SK-N-SH (cell line): Measurements from ENCODE around the gene ISL2. TPM values are rescaled to one million over a fixed set of nuclear protein-coding genes. Genes with fewer than 3 reads are reported as not detected.

Source experiments
- CTCF ChIA-PET: fragments of 300-600, 350-600 bp; formaldehyde crosslinking; extraction: SDS; loops from one replicate; lab custom pipeline; 2021; lab: Yijun Ruan, JAX
- POLR2A ChIA-PET: fragments of 350-600 bp; sonication (Branson Sonifier 250); formaldehyde crosslinking; extraction: SDS; loops from one replicate; lab custom pipeline; 2020; ENCODE audit warnings: antibody characterized with exemption, inconsistent platforms; lab: Yijun Ruan, JAX
- DNase-seq: peaks from one replicate; pipeline ENCODE4 v3.0.0; 2012
- H2AFZ ChIP-seq: fragments of 200-600 bp; sonication (generic); 2 replicates; pipeline ENCODE4 v1.8.1; 2016; ENCODE audit warnings: antibody characterized with exemption, mild to moderate bottlenecking, low read depth
- H3F3A ChIP-seq: fragments of 200-600 bp; sonication (generic); replicated peaks from 2 replicates; pipeline ENCODE3; 2016; ENCODE audit warnings: antibody characterized with exemption, mild to moderate bottlenecking; ENCODE audit not compliant: insufficient read depth
- H3K27ac ChIP-seq, 2 experiments: fragments of 200-500 bp in 1 of 2; fragments of 200-600 bp in 1 of 2; sonication (Bioruptor generic) in 1 of 2; sonication (generic), shearing (Covaris generic) in 1 of 2; 2 replicates each; pipeline versions ENCODE4 v1.5.1 to v1.6.1; 2014 to 2016; ENCODE audit warnings: low read depth in 2 of 2, inconsistent platforms in 1 of 2, low read length in 1 of 2, mild to moderate bottlenecking in 1 of 2, mixed read lengths in 1 of 2
- H3K27me3 ChIP-seq: fragments of 200-600 bp; sonication (generic), shearing (Covaris generic); 2 replicates; pipeline ENCODE4 v1.6.1; 2016; ENCODE audit warnings: mixed run types; ENCODE audit not compliant: insufficient read depth
- H3K36me3 ChIP-seq, 2 experiments: fragments of 200-500 bp in 1 of 2; fragments of 200-600 bp in 1 of 2; sonication (Bioruptor generic) in 1 of 2; sonication (generic) in 1 of 2; replicated peaks in 1 of 2; 2 replicates each; pipeline versions ENCODE3 to v1.5.1; 2014 to 2016; ENCODE audit warnings: low read length in 1 of 2, mild to moderate bottlenecking in 1 of 2; ENCODE audit not compliant: insufficient read depth in 2 of 2, control insufficient read depth in 1 of 2
- H3K4me1 ChIP-seq, 2 experiments: fragments of 200-500 bp in 1 of 2; fragments of 200-600 bp in 1 of 2; sonication (Bioruptor generic) in 1 of 2; sonication (generic), shearing (Covaris generic) in 1 of 2; 2 replicates each; pipeline versions ENCODE4 v1.5.1 to v1.6.1; 2014 to 2016; ENCODE audit warnings: low read depth in 1 of 2, low read length in 1 of 2, mixed run types in 1 of 2; ENCODE audit not compliant: insufficient read depth in 2 of 2, control insufficient read depth in 1 of 2
- H3K4me2 ChIP-seq: fragments of 200-600 bp; sonication (generic), shearing (Covaris generic); 2 replicates; pipeline ENCODE4 v1.6.1; 2017; ENCODE audit warnings: mixed run types
- H3K4me3 ChIP-seq, 2 experiments: fragments of 200-500 bp in 1 of 2; fragments of 200-600 bp in 1 of 2; sonication (Bioruptor generic) in 1 of 2; sonication (generic), shearing (Covaris generic) in 1 of 2; 2 replicates each; pipeline versions ENCODE4 v1.5.1 to v1.8.1; 2014 to 2016; ENCODE audit warnings: low read depth in 2 of 2, inconsistent platforms in 1 of 2, low read length in 1 of 2, mild to moderate bottlenecking in 1 of 2, mixed read lengths in 1 of 2, moderate library complexity in 1 of 2
- H3K79me2 ChIP-seq: fragments of 200-600 bp; sonication (generic); 2 replicates; pipeline ENCODE4 v1.8.1; 2017; ENCODE audit warnings: mild to moderate bottlenecking; ENCODE audit not compliant: insufficient read depth
- H3K9ac ChIP-seq: fragments of 200-600 bp; sonication (generic); 2 replicates; pipeline ENCODE4 v1.6.1; 2017; ENCODE audit warnings: mixed run types
- H3K9me2 ChIP-seq: fragments of 200-600 bp; sonication (generic); 2 replicates; pipeline ENCODE4 v1.6.1; 2017; ENCODE audit warnings: mixed run types
- H3K9me3 ChIP-seq: fragments of 200-600 bp; sonication (generic); 2 replicates; pipeline ENCODE4 v1.6.1; 2017; ENCODE audit warnings: mixed run types, mild to moderate bottlenecking, moderate library complexity
- H4K20me1 ChIP-seq: fragments of 200-600 bp; sonication (generic); 2 replicates; pipeline ENCODE4 v1.6.1; 2017; ENCODE audit warnings: mild to moderate bottlenecking, mixed run types; ENCODE audit not compliant: insufficient read depth
- EZH2phosphoT487 ChIP-seq: fragments of 200-600 bp; sonication (generic); IDR thresholded peaks from 2 replicates; pipeline ENCODE4 v1.6.1; 2017; ENCODE audit warnings: low read depth, mixed run types, mild to moderate bottlenecking, antibody characterized with exemption, moderate library complexity, borderline replicate concordance
- GATA2 ChIP-seq: sonication (generic); formaldehyde crosslinking; IDR thresholded peaks from 2 replicates; pipeline ENCODE4 v1.5.0; 2020; ENCODE audit warnings: mild to moderate bottlenecking, missing genetic modification reagents
- MXI1 ChIP-seq: IDR thresholded peaks from 2 replicates; pipeline ENCODE4 v1.6.1; 2012; ENCODE audit warnings: mild to moderate bottlenecking, low read depth, low read length, improper control_type of control experiment
- POLR2AphosphoS5 ChIP-seq: IDR thresholded peaks from 2 replicates; pipeline ENCODE4 v1.6.1; 2012; ENCODE audit warnings: low read depth, low read length
- RCOR1 ChIP-seq: fragments of 150-350 bp; IDR thresholded peaks from 2 replicates; pipeline ENCODE4 v1.6.1; 2017; ENCODE audit warnings: antibody characterized with exemption, low read length
- RFX5 ChIP-seq: IDR thresholded peaks from 2 replicates; pipeline ENCODE4 v1.6.1; 2012; ENCODE audit warnings: mild to moderate bottlenecking, improper control_type of control experiment, low read length
- RXRA ChIP-seq: IDR thresholded peaks from 2 replicates; pipeline ENCODE4 v1.4.0; 2012; ENCODE audit warnings: low read depth, mild to moderate bottlenecking, borderline replicate concordance
- WGBS: methylation state at CpG from one replicate; pipeline ENCODE4 v1.1.6; 2017; ENCODE audit warnings: low lambda C conversion rate; 5-methylcytosine and 5-hydroxymethylcytosine counted together
- polyA plus RNA-seq, 3 experiments: library from polyadenylated mRNA; depleted of rRNA; stranded (reverse); fragments of >200 nt; gene quantifications; 2 replicates each; pipeline ENCODE4 v1.2.3, GENCODE V29; 2012
- TF ChIP-seq, protein P1 (sequence below): fragments of 150-350 bp; IDR thresholded peaks from 2 replicates; pipeline ENCODE4 v1.6.1; 2016; ENCODE audit warnings: mild to moderate bottlenecking, low read depth, low read length
- TF ChIP-seq, protein P2 (sequence below): fragments of 150-350 bp; IDR thresholded peaks from 2 replicates; pipeline ENCODE4 v1.6.1; 2017; ENCODE audit warnings: antibody characterized with exemption, low read length, low read depth, borderline replicate concordance
- TF ChIP-seq, protein P3 (sequence below): IDR thresholded peaks from 2 replicates; pipeline ENCODE4 v1.4.0; 2012; ENCODE audit warnings: low read depth, borderline replicate concordance

The ISL2 gene
- polyA plus RNA-seq, 1 of the 3 experiments (the other 2 are of a cell fraction): 6.0 TPM

DNA sequence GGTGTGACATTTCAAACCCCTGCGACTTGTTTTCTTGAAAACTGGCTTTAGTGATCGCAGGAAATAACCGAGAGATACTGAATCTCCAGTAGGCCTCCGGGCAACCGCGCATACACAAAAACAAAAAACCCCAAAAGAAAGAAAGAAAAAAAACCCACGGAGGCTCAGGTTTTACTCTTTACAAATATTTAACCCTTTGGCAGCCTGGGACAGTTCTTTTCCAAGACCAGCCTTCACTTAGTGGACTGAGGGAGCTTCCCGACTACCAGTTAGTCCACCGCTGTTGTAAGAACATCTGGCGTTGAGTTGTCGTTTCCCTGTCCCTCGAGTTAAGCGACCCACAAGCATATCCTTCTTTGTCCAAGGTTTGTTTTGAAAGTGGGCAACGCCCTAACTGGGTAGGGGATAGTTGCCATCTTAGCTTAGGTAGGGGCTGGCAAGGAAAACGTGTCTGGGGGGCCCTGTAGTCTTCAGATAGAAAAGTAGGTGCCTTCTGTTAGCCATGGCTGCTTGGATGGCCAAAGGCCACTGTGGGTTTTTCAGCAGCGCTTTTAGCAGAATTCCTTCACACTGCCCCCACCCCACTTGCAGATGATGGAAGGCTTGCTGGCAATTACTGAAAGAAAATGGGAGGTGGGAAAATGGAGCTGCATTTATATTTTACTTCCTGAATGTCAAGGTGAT lies 6.9 kb downstream of the ISL2 start:
- peaks cover 8 to 34% of the 10 kb centered on the region in 2 experiments for H3K36me3 ChIP-seq
- no peaks in the 10 kb centered on the region for H3K9me3 ChIP-seq
- H3K4me1 ChIP-seq: peaks cover 0 to 14% of the 10 kb centered on the region in 2 experiments; a peak in 2 of 4 replicates
- H3K27ac ChIP-seq: no peak overlapping the region
- H4K20me1 ChIP-seq: 0 out of 2 replicates have a peak, but pooled peaks cover 4% of the 10 kb centered on the region
- H3K79me2 ChIP-seq: peaks cover 10% of the 10 kb centered on the region; the same call in 1 of the 2 replicates
- DNase-seq: no peak
- ChIA-PET CTCF (interaction anchor here (1.4 to 2.4 kb wide), 2 partner anchors 13 to 26 kb away, joined by 3 to 7 read pairs; no protein-coding TSS in a partner anchor), POLR2A (no interaction called here)
- no peaks in the 10 kb centered on the region for H3F3A ChIP-seq
- no peaks in the 10 kb centered on the region for H3K27me3 ChIP-seq
- H3K9ac ChIP-seq: no peak overlapping the region
- no peaks in the 10 kb centered on the region for H3K9me2 ChIP-seq
- TF ChIP-seq RFX5 (no peak), RXRA (no peak), MXI1 (no peak), GATA2 (no peak), POLR2AphosphoS5 (no peak), RCOR1 (no peak), EZH2phosphoT487 (no peak)
- TF ChIP-seq, protein P1, sequence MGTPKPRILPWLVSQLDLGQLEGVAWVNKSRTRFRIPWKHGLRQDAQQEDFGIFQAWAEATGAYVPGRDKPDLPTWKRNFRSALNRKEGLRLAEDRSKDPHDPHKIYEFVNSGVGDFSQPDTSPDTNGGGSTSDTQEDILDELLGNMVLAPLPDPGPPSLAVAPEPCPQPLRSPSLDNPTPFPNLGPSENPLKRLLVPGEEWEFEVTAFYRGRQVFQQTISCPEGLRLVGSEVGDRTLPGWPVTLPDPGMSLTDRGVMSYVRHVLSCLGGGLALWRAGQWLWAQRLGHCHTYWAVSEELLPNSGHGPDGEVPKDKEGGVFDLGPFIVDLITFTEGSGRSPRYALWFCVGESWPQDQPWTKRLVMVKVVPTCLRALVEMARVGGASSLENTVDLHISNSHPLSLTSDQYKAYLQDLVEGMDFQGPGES: no peak
- TF ChIP-seq, protein P2, sequence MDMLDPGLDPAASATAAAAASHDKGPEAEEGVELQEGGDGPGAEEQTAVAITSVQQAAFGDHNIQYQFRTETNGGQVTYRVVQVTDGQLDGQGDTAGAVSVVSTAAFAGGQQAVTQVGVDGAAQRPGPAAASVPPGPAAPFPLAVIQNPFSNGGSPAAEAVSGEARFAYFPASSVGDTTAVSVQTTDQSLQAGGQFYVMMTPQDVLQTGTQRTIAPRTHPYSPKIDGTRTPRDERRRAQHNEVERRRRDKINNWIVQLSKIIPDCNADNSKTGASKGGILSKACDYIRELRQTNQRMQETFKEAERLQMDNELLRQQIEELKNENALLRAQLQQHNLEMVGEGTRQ: no peak
- TF ChIP-seq, protein P3, sequence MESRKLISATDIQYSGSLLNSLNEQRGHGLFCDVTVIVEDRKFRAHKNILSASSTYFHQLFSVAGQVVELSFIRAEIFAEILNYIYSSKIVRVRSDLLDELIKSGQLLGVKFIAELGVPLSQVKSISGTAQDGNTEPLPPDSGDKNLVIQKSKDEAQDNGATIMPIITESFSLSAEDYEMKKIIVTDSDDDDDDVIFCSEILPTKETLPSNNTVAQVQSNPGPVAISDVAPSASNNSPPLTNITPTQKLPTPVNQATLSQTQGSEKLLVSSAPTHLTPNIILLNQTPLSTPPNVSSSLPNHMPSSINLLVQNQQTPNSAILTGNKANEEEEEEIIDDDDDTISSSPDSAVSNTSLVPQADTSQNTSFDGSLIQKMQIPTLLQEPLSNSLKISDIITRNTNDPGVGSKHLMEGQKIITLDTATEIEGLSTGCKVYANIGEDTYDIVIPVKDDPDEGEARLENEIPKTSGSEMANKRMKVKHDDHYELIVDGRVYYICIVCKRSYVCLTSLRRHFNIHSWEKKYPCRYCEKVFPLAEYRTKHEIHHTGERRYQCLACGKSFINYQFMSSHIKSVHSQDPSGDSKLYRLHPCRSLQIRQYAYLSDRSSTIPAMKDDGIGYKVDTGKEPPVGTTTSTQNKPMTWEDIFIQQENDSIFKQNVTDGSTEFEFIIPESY: no peak
- no peak overlapping the region for H3K4me2 ChIP-seq
- WGBS: 92% methylated on average over 16 of the region's 16 CpGs
- H3K4me3 ChIP-seq: no peak overlapping the region
- H2AFZ ChIP-seq: no peak overlapping the region
